ENCODE results near the gene FAM200C. TPM values are rescaled to one million over a fixed set of nuclear protein-coding genes. Genes with fewer than 3 reads are reported as not detected.

FAM200C gene
- total RNA-seq, 2 experiments from 2014 or later = 2.7 to 3.7 TPM

GRCh38 chr5:160444407-160444806 is 44.6 kb upstream of the FAM200C start:
- Histone ChIP-seq H3K4me2 (ENCODE audit: low read length) (no peak overlapping the region), H3K4me3 (ENCODE audit: low read depth, low read length, poor library complexity, severe bottlenecking) (no peak overlapping the region), H3K9me2 (ENCODE audit: insufficient read depth, low read length) (no peaks in the 10 kb centered on the region), H2AFZ (ENCODE audit: low read length) (no peak overlapping the region), H3K9me3 (ENCODE audit: low read length) (no peaks in the 10 kb centered on the region), H3K27ac (ENCODE audit: low read depth, low read length, poor library complexity, severe bottlenecking) (no peak overlapping the region), H3K36me3 (ENCODE audit: insufficient read depth, low read length) (no peaks in the 10 kb centered on the region), H4K20me1 (ENCODE audit: insufficient read depth, low read length) (no peaks in the 10 kb centered on the region), H3K4me1 (ENCODE audit: insufficient read depth, low read length, poor library complexity, severe bottlenecking) (peaks cover 3% of the 10 kb centered on the region), H3K79me2 (ENCODE audit: insufficient read depth, low read depth, low read length) (no peaks in the 10 kb centered on the region)
- DNase-seq (ENCODE audit: low spot score) = no peak
- TF ChIP-seq EZH2phosphoT487 (IDR thresholded peaks at IDR 0.05; ENCODE audit: borderline replicate concordance, low read depth, low read length) = no peak
- TF ChIP-seq CTCF (conservative IDR thresholded peaks at IDR 0.05; ENCODE audit: low read length) = no peak
- BruUV-seq (replicated peaks) = no TSS peak
- CTCF ChIA-PET (ENCODE audit: unreplicated experiment) = no interaction called here
- POLR2A ChIA-PET = interaction anchor here (0.9 kb wide), 2 partner anchors 15 to 23 kb away, joined by 3 to 5 read pairs; no protein-coding TSS in a partner anchor
- intact Hi-C loops (cut with micrococcal nuclease; ENCODE audit: unreplicated experiment) = no loop called here

GRCh38 chr5:160442824-160443431 is 43.1 kb upstream of the FAM200C start:
- no peak overlapping the region for H3K4me3 ChIP-seq (ENCODE audit: low read depth, low read length, poor library complexity, severe bottlenecking)
- intact Hi-C loops (cut with micrococcal nuclease; ENCODE audit: unreplicated experiment) = no loop called here
- H3K79me2 ChIP-seq (ENCODE audit: insufficient read depth, low read depth, low read length) = no peaks in the 10 kb centered on the region
- no peak for TF ChIP-seq EZH2phosphoT487 (IDR thresholded peaks at IDR 0.05; ENCODE audit: borderline replicate concordance, low read depth, low read length)
- TF ChIP-seq CTCF (conservative IDR thresholded peaks at IDR 0.05; ENCODE audit: low read length) = no peak
- no peak overlapping the region for H3K27ac ChIP-seq (ENCODE audit: low read depth, low read length, poor library complexity, severe bottlenecking)
- no peak overlapping the region for H2AFZ ChIP-seq (ENCODE audit: low read length)
- ChIA-PET POLR2A (interaction anchor here (0.8 to 1.1 kb wide), 2 partner anchors 23 to 91 kb away, joined by 3 read pairs; no protein-coding TSS in a partner anchor), CTCF (ENCODE audit: unreplicated experiment) (no interaction called here)
- H3K4me2 ChIP-seq (ENCODE audit: low read length) = no peak overlapping the region
- DNase-seq (ENCODE audit: low spot score) = no peak
- H3K36me3 ChIP-seq (ENCODE audit: insufficient read depth, low read length) = no peaks in the 10 kb centered on the region
- H4K20me1 ChIP-seq (ENCODE audit: insufficient read depth, low read length) = no peaks in the 10 kb centered on the region
- no peaks in the 10 kb centered on the region for H3K9me2 ChIP-seq (ENCODE audit: insufficient read depth, low read length)
- peaks cover 14% of the 10 kb centered on the region for H3K4me1 ChIP-seq (ENCODE audit: insufficient read depth, low read length, poor library complexity, severe bottlenecking)
- BruUV-seq (replicated peaks) = no TSS peak
- H3K9me3 ChIP-seq (ENCODE audit: low read length) = no peaks in the 10 kb centered on the region

GRCh38 chr5:160441311-160441781 is 41.5 kb upstream of the FAM200C start:
- ChIA-PET POLR2A (interaction anchor here (0.7 to 1.4 kb wide), 3 partner anchors 11 to 1805 kb away, joined by 3 to 4 read pairs (median 4); no protein-coding TSS in a partner anchor), CTCF (ENCODE audit: unreplicated experiment) (no interaction called here)
- H3K9me3 ChIP-seq (ENCODE audit: low read length) = no peaks in the 10 kb centered on the region
- no peak for DNase-seq (ENCODE audit: low spot score)
- no peak overlapping the region for H2AFZ ChIP-seq (ENCODE audit: low read length)
- no peaks in the 10 kb centered on the region for H4K20me1 ChIP-seq (ENCODE audit: insufficient read depth, low read length)
- H3K36me3 ChIP-seq (ENCODE audit: insufficient read depth, low read length) = no peaks in the 10 kb centered on the region
- intact Hi-C loops (cut with micrococcal nuclease; ENCODE audit: unreplicated experiment) = no loop called here
- H3K4me1 ChIP-seq (ENCODE audit: insufficient read depth, low read length, poor library complexity, severe bottlenecking) = peaks cover 14% of the 10 kb centered on the region
- H3K79me2 ChIP-seq (ENCODE audit: insufficient read depth, low read depth, low read length) = no peaks in the 10 kb centered on the region
- H3K4me3 ChIP-seq (ENCODE audit: low read depth, low read length, poor library complexity, severe bottlenecking) = no peak overlapping the region
- TF ChIP-seq CTCF (conservative IDR thresholded peaks at IDR 0.05; ENCODE audit: low read length) (no peak), EZH2phosphoT487 (IDR thresholded peaks at IDR 0.05; ENCODE audit: borderline replicate concordance, low read depth, low read length) (no peak)
- H3K9me2 ChIP-seq (ENCODE audit: insufficient read depth, low read length) = no peaks in the 10 kb centered on the region
- no peak overlapping the region for H3K27ac ChIP-seq (ENCODE audit: low read depth, low read length, poor library complexity, severe bottlenecking)
- no TSS peak for BruUV-seq (replicated peaks)
- H3K4me2 ChIP-seq (ENCODE audit: low read length) = no peak overlapping the region
